Large intestine (tissue), 3 donors: ENCODE results near the gene TUBB2A. TPM values are rescaled to one million over a fixed set of nuclear protein-coding genes. Genes with fewer than 3 reads are reported as not detected.
"Not testable (repeated sequence)": the region's sequence is repeated elsewhere in the genome, so short reads cannot be mapped to it uniquely, and the experiment has no call there.

Experiments
- DNase-seq, 2 donors: peaks; one replicate each; pipeline versions ENCODE4 v3.0.0 to v3.0.0-alpha.2; 2013
- H3K27ac ChIP-seq: one replicate; pipeline ENCODE4 v1.5.1; 2013; ENCODE audit warnings: low read length
- H3K27me3 ChIP-seq: 2 replicates; pipeline ENCODE4 v1.6.1; 2013; ENCODE audit warnings: low read length; ENCODE audit not compliant: control insufficient read depth, insufficient read depth
- H3K36me3 ChIP-seq: 2 replicates; pipeline ENCODE4 v1.6.1; 2013; ENCODE audit warnings: low read length; ENCODE audit not compliant: control insufficient read depth, insufficient read depth
- H3K4me1 ChIP-seq: one replicate; pipeline ENCODE4 v1.6.1; 2013; ENCODE audit warnings: low read length; ENCODE audit not compliant: control insufficient read depth, insufficient read depth
- H3K4me3 ChIP-seq: one replicate; pipeline ENCODE4 v1.5.1; 2013; ENCODE audit warnings: low read length
- H3K9me3 ChIP-seq: one replicate; pipeline ENCODE4 v1.6.1; 2013; ENCODE audit warnings: mild to moderate bottlenecking, low read depth, low read length, moderate library complexity; ENCODE audit not compliant: control insufficient read depth
- WGBS: methylation state at CpG from one replicate; pipeline ENCODE4 v1.1.5; 2013; ENCODE audit warnings: low lambda C conversion rate; ENCODE audit not compliant: insufficient coverage; 5-methylcytosine and 5-hydroxymethylcytosine counted together
- polyA plus RNA-seq: library from polyadenylated mRNA; unstranded; fragments of 120-200 nt; gene quantifications from one replicate; pipeline ENCODE4 v1.2.1, GENCODE V29; 2013

TUBB2A gene
- polyA plus RNA-seq, 1 donor: 103 TPM

GRCh38 chr6:3137873-3138272 lies 19.5 kb downstream of the TUBB2A start:
- H3K4me1 ChIP-seq: peaks cover 28% of the 10 kb centered on the region
- not testable (repeated sequence) for H3K27me3 ChIP-seq, H3K9me3 ChIP-seq, H3K27ac ChIP-seq, H3K4me3 ChIP-seq, DNase-seq
- WGBS: no CpG with 5 or more reads among the region's 6 CpGs
- peaks cover 55% of the 10 kb centered on the region for H3K36me3 ChIP-seq

GRCh38 chr6:3137057-3137777 lies 20.1 kb downstream of the TUBB2A start:
- WGBS: 84% methylated on average over 5 of the region's 12 CpGs
- Histone ChIP-seq H3K36me3 (peaks cover 59% of the 10 kb centered on the region), H3K4me1 (peaks cover 25% of the 10 kb centered on the region), H3K9me3 (no peaks in the 10 kb centered on the region), H3K4me3 (no peak overlapping the region), H3K27ac (no peak overlapping the region), H3K27me3 (no peaks in the 10 kb centered on the region)
- no peak for DNase-seq

GRCh38 chr6:3136292-3137011 lies 20.9 kb downstream of the TUBB2A start:
- no peak overlapping the region for H3K4me3 ChIP-seq
- DNase-seq: no peak
- WGBS: 93% methylated on average over 2 of the region's 8 CpGs
- H3K27me3 ChIP-seq: no peaks in the 10 kb centered on the region
- H3K9me3 ChIP-seq: no peaks in the 10 kb centered on the region
- no peak overlapping the region for H3K27ac ChIP-seq
- H3K4me1 ChIP-seq: peaks cover 25% of the 10 kb centered on the region
- peaks cover 66% of the 10 kb centered on the region for H3K36me3 ChIP-seq

- Histone ChIP-seq H3K36me3 (peaks cover 67% of the 10 kb centered on the region), H3K27me3 (no peaks in the 10 kb centered on the region), H3K4me3 (no peak overlapping the region), H3K27ac (no peak overlapping the region), H3K9me3 (no peaks in the 10 kb centered on the region), H3K4me1 (peaks cover 25% of the 10 kb centered on the region)
- DNase-seq: peak in 1 of 2 donors; percentile 46
- 63% methylated on average over 5 of the region's 13 CpGs for WGBS
Observed at GRCh38 chr6:3135668-3136291, 21.6 kb downstream of the TUBB2A start.

- Histone ChIP-seq H3K9me3 (no peaks in the 10 kb centered on the region), H3K27me3 (no peaks in the 10 kb centered on the region), H3K4me1 (peaks cover 9% of the 10 kb centered on the region), H3K36me3 (peaks cover 71% of the 10 kb centered on the region), H3K27ac (peak overlapping the region; percentile 17), H3K4me3 (no peak overlapping the region)
- WGBS: no CpG with 5 or more reads among the region's 9 CpGs
- DNase-seq: peak; percentile 36 to 49
Observed at GRCh38 chr6:3133515-3133914, 23.8 kb downstream of the TUBB2A start.

- H3K4me1 ChIP-seq: peaks cover 5% of the 10 kb centered on the region
- no peak overlapping the region for H3K4me3 ChIP-seq
- H3K36me3 ChIP-seq: peaks cover 66% of the 10 kb centered on the region
- no peak overlapping the region for H3K27ac ChIP-seq
- no CpG with 5 or more reads among the region's 15 CpGs for WGBS
- no peaks in the 10 kb centered on the region for H3K27me3 ChIP-seq
- no peak for DNase-seq
- no peaks in the 10 kb centered on the region for H3K9me3 ChIP-seq
Observed at GRCh38 chr6:3131695-3132094, 25.6 kb downstream of the TUBB2A start.

- peaks cover 2% of the 10 kb centered on the region for H3K9me3 ChIP-seq
- 100% methylated on average over 4 of the region's 15 CpGs for WGBS
- peaks cover 9% of the 10 kb centered on the region for H3K4me1 ChIP-seq
- no peak overlapping the region for H3K4me3 ChIP-seq
- no peak for DNase-seq
- H3K27me3 ChIP-seq: no peaks in the 10 kb centered on the region
- peaks cover 62% of the 10 kb centered on the region for H3K36me3 ChIP-seq
- H3K27ac ChIP-seq: no peak overlapping the region
Observed at GRCh38 chr6:3128356-3129108, 28.8 kb downstream of the TUBB2A start.

- WGBS: 20% methylated on average over 1 of the region's 2 CpGs
- DNase-seq: peak; percentile 78 to 84
- peak overlapping the region; percentile 81 for H3K27ac ChIP-seq
Observed at GRCh38 chr6:3125815-3126214, 31.5 kb downstream of the TUBB2A start.

GRCh38 chr6:3124667-3125066 lies 32.7 kb downstream of the TUBB2A start:
- no peak for DNase-seq
- Histone ChIP-seq H3K4me3 (no peak overlapping the region), H3K27me3 (no peaks in the 10 kb centered on the region), H3K4me1 (peaks cover 19% of the 10 kb centered on the region), H3K9me3 (peaks cover 2% of the 10 kb centered on the region), H3K27ac (no peak overlapping the region), H3K36me3 (peaks cover 24% of the 10 kb centered on the region)
- 100% methylated on average over 1 of the region's 8 CpGs for WGBS

More at GRCh38 chr6:3125815-3126214, 31.5 kb downstream of the TUBB2A start:
- no peak overlapping the region for H3K4me3 ChIP-seq
- peaks cover 2% of the 10 kb centered on the region for H3K9me3 ChIP-seq
- peaks cover 8% of the 10 kb centered on the region for H3K4me1 ChIP-seq
- no peaks in the 10 kb centered on the region for H3K27me3 ChIP-seq
- H3K36me3 ChIP-seq: peaks cover 35% of the 10 kb centered on the region

GRCh38 chr6:3122823-3123182 lies 34.5 kb downstream of the TUBB2A start:
- H3K36me3 ChIP-seq: peaks cover 5% of the 10 kb centered on the region
- H3K27ac ChIP-seq: no peak overlapping the region
- no CpG with 5 or more reads among the region's 9 CpGs for WGBS
- no peak for DNase-seq
- no peak overlapping the region for H3K4me3 ChIP-seq
- H3K9me3 ChIP-seq: peaks cover 2% of the 10 kb centered on the region
- H3K4me1 ChIP-seq: peaks cover 19% of the 10 kb centered on the region
- no peaks in the 10 kb centered on the region for H3K27me3 ChIP-seq
